Fibroblast of villous mesenchyme (primary cell): ENCODE results near the gene EXOC8. TPM values are rescaled to one million over a fixed set of nuclear protein-coding genes. Genes with fewer than 3 reads are reported as not detected.

Experiments
- DNase-seq: peaks from one replicate; pipeline ENCODE4 v3.0.0-alpha.2; 2010; ENCODE audit warnings: low read depth
- H3K4me3 ChIP-seq: 2 replicates; pipeline ENCODE4 v1.5.1; 2011; ENCODE audit warnings: low read depth, mild to moderate bottlenecking, low read length
- total RNA-seq: library from RNA; depleted of rRNA; stranded (reverse); fragments of >200 nt; gene quantifications from 2 replicates; pipeline ENCODE4 v1.2.3, GENCODE V29; 2012
- TF ChIP-seq, protein P1 (sequence below): IDR thresholded peaks from 2 replicates; pipeline ENCODE4 v1.5.1; 2012; ENCODE audit warnings: low read depth, mild to moderate bottlenecking, low read length; ENCODE audit not compliant: insufficient read depth

Gene EXOC8
- total RNA-seq, 1 donor, result 21.2 TPM

DNA sequence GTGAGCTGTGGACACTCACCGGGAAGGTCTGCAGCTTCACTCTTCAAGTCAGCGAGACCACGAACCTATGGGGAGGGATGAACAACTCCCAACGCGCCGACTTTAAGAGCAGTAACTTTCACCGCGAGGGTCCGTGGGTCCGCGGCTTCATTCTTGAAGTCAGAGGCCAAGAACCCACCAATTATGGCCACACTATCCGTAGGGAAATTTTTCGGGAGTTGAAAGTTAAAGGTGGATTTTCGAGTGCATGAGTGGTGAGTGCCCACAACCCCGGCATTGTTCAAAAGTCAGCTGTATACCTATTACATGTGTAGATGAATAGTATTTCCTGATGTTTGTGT, 19.7 kb downstream of the EXOC8 start:
- TF ChIP-seq, protein P1, sequence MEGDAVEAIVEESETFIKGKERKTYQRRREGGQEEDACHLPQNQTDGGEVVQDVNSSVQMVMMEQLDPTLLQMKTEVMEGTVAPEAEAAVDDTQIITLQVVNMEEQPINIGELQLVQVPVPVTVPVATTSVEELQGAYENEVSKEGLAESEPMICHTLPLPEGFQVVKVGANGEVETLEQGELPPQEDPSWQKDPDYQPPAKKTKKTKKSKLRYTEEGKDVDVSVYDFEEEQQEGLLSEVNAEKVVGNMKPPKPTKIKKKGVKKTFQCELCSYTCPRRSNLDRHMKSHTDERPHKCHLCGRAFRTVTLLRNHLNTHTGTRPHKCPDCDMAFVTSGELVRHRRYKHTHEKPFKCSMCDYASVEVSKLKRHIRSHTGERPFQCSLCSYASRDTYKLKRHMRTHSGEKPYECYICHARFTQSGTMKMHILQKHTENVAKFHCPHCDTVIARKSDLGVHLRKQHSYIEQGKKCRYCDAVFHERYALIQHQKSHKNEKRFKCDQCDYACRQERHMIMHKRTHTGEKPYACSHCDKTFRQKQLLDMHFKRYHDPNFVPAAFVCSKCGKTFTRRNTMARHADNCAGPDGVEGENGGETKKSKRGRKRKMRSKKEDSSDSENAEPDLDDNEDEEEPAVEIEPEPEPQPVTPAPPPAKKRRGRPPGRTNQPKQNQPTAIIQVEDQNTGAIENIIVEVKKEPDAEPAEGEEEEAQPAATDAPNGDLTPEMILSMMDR, result no peak
- no peak for DNase-seq
- no peak overlapping the region for H3K4me3 ChIP-seq

DNA sequence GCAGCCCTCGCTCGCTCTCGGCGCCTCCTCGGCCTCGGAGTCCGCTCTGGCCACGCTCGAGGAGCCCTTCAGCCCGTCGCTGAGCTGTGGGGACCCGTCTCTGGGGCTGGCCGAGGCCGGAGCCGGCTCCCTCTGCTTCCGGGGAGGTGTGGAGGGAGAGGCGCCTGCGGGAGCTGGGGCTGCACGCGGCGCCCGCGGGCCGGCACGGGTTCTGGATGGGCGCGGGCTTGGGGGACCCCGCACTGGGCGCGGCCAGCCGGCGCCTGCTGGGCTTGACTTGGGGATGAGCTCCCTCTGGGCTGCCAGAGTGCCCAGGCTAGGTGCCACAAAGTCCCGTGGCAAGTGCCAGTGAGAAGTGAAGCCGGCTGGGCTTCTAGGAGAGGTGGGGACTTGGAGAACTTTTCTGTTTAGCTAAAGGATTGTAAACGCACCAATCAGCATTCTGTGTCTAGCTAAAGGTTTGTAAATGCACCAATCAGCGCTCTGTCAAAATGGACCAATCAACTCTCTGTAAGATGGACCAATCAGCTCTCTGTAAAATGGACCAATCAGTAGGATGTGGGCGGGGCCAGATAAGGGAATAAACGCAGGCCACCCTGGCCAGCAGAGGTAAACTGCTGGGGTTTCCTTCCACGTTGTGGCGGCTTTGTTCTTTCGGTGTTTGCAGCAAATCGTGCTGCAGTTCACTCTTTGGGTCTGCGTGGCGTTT, 20.2 kb downstream of the EXOC8 start:
- no peak overlapping the region for H3K4me3 ChIP-seq
- TF ChIP-seq, protein P1, result no peak
- no peak for DNase-seq

DNA sequence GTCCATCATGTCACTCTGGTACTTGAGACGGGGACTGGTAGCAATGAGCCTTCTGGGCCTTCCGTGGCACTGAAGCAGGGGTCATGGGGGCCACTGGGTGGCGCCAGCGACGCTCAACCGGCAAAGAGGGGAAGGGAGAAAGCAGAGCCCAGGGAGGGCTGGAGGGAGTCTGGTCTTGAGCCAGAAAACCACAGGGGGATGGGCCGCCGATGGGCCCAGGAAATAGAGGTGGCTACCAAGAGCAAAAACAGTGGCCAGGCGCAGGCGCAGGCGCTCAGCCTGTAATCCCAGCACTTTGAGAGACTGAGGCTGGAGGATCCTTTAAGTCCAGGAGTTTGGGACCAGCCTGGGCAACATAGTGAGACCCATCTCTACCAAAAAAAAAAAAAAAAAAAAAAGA, 21.8 kb downstream of the EXOC8 start:
- DNase-seq, result peak; percentile 44
- TF ChIP-seq, protein P1, result peak; percentile 68
- H3K4me3 ChIP-seq, result no peak overlapping the region

DNA sequence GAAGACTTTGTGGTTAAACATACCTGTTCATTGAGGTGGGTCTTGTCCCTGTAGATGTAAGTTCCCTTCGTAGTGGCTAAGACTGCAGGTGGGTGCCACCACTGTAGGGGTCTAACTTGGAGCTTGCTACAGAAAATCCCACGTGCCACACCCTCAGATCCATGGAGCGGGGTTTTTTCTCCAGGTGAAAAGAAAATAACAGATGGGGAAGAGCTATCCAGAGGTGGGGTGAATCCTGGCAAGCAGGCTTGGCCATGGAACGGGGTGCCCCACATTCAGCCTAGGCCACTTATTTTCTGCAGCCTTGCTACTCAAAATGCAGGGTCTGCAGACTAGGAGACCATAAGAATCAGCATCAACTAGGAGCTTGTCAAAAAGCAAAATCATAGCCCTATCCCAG, 24.0 kb downstream of the EXOC8 start:
- DNase-seq, result no peak
- TF ChIP-seq, protein P1, result no peak
- H3K4me3 ChIP-seq, result no peak overlapping the region

DNA sequence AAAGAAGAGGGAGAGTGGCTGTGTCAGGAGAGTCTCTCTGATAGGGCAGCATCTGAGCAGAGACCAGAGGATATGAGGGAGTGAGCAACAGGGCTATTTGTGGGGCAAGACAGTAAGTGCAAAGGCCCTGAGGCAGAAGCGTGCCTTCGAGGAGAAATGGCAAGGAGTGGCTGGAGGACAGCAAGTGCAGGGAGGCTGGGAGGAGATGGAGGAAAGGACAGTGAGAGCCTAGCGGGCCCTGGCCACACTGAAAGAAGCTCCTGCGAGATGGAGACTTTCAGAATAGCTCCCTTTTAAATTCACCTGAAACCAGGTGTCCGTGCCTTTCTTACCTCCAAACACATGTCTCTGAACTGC, 25.2 kb downstream of the EXOC8 start:
- DNase-seq, result no peak
- no peak overlapping the region for H3K4me3 ChIP-seq
- TF ChIP-seq, protein P1, result no peak

DNA sequence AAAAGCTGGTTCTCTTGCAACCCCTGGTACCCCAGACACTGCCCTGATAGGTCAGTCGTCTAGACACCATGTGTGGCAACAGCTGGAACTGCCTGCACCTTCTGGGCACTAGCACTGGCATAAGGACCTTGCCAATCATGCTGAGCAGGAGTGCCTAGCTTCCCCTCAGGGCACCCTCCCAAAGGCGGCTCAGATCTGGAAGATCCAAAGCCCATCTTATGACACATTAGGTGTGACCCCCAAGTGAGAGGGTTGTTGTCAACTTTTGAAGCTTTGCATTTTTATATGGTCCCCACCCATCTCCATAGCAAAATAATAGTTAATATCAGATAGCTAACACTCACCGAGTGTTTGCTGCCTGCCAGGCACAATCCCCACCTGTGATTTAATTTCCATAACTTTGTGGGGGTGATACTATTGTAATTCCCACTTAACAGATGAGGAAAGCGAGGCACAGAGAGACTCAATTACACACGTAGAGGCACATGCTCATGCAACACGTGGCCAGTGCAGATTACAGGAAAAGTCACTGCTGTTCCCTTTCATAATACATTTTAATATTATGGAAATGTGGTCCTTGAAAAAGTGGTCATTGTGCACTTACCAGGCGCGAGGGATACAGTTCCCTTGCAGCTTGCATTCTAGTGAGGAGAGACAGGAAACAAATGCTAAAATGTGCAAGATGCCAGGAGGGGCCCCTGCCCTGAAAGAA, 25.8 kb downstream of the EXOC8 start:
- H3K4me3 ChIP-seq, result no peak overlapping the region
- no peak for DNase-seq
- TF ChIP-seq, protein P1, result no peak
